ENCODE measurements around the gene MIGA1. TPM values are rescaled to one million over a fixed set of nuclear protein-coding genes. Genes with fewer than 3 reads are reported as not detected.

MIGA1 gene
- total RNA-seq, 2 donors from 2014 or later: 9.7 to 11.5 TPM

DNA sequence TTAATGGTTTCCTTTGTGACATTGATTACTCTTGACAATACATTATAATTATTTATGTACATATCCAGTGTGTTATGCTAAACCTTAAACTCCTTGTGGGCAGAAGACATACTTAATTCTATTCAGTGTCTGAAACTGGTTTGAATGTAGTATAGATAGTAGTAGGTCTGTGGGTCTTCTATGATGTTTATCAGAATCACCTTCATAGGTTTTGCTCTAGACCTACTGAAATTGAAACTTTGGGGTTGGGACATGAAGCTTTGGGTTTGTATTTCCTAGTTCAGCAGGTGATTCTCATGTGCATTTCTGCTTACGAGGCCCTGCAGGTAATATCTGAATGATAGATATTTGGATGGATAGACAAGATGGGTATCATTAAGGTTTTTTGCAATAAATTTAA lies 48.6 kb downstream of the MIGA1 start:
- ATAC-seq: no peak
- H3K36me3 Mint-ChIP-seq: no peaks in the 10 kb centered on the region
- H3K27ac Mint-ChIP-seq: no peak overlapping the region
- no peaks in the 10 kb centered on the region for H3K9me3 Mint-ChIP-seq
- no peak for DNase-seq (ENCODE audit: low spot score in 2 of 2)

DNA sequence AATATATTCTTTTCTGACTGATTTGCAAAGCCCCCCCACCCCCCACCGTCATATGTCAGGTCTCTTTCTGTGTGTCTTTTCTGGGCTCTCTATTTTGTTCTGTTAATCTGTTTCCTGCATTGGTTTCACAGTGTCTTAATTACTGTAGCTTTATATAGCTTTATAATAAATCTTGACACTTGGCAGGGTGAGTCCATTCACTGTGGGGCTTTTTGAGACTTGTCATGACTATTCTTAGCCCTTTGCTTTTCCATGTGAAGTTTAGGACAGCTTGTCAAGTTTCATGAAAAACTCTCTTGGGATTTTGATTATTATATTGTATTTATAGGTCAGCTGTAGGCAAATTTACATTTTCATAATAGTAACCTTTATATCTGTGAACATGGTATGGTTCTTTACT lies 50.4 kb downstream of the MIGA1 start:
- DNase-seq (ENCODE audit: low spot score in 2 of 2) (no peak), ATAC-seq (no peak)
- peak overlapping the region; percentile 49 to 52 for H3K27ac Mint-ChIP-seq
- no peaks in the 10 kb centered on the region for H3K9me3 Mint-ChIP-seq
- no peaks in the 10 kb centered on the region for H3K36me3 Mint-ChIP-seq

- H3K36me3 Mint-ChIP-seq: no peaks in the 10 kb centered on the region
- no peaks in the 10 kb centered on the region for H3K9me3 Mint-ChIP-seq
- no peak for ATAC-seq
- H3K27ac Mint-ChIP-seq: no peak overlapping the region
- DNase-seq (ENCODE audit: low spot score in 2 of 2): no peak
Measured at GRCh38 chr1:77830946-77831345, 51.5 kb downstream of the MIGA1 start.

DNA sequence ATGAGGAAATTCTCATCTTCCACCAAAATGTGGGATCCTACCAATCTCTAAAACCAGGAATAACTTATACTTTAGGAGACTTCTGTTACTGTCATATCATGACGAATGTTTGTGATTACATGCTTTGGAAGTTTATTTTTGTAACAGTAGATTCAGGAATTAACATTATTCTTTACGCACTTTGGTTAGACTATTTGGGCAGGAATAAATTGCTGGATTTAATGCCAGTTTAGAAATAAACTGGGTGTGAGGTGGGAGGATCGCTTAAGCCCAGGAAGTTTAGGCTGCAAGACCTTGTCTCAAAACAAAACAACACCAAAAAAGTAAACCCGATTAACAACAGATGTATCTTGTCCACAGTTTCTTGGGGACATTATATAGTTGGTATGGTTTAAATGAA lies 52.1 kb downstream of the MIGA1 start:
- Mint-ChIP-seq H3K36me3 (no peaks in the 10 kb centered on the region), H3K27ac (no peak overlapping the region), H3K9me3 (no peaks in the 10 kb centered on the region)
- no peak for ATAC-seq
- no peak for DNase-seq (ENCODE audit: low spot score in 2 of 2)

DNA sequence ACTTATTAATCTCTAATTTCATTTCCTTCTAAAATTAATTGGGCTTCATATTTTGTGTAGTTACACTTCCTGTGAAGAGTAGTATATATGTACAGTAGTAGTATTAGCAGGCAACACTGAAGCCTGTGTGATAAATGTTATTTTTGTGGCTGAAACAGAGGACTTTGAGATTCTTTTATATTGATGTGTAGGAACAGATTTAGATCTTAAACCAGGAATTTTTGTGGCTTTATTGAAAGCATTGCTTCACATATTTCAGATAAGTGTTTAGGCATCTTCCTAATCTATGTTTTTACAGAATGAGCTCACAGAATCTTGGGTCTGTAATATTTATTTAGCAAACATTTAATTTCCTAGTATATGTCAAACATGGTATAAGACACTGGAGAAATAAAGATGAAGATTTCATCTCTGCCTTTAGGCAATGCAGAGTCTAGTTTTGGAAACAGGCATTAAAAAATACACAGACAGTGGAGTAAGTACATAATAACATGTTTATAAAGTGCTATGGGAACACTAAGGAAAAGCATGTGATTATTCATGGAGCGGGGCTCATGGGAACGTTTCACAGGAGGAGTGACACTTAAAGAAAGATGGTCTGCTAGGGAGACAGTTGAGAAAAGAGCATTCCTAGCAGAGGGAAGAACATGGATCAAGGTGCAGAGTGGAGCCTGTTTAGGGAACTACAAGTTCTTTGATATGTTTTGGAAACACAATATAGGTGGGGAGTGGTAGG lies 52.7 kb downstream of the MIGA1 start:
- ATAC-seq: no peak
- DNase-seq (ENCODE audit: low spot score in 2 of 2): no peak
- H3K9me3 Mint-ChIP-seq: no peaks in the 10 kb centered on the region
- H3K27ac Mint-ChIP-seq: peak overlapping the region in 1 of 2 donors; percentile 19
- no peaks in the 10 kb centered on the region for H3K36me3 Mint-ChIP-seq

GRCh38 chr1:77832901-77833300 lies 53.5 kb downstream of the MIGA1 start:
- no peak overlapping the region for H3K27ac Mint-ChIP-seq
- H3K36me3 Mint-ChIP-seq: no peaks in the 10 kb centered on the region
- DNase-seq (ENCODE audit: low spot score in 2 of 2) (no peak), ATAC-seq (no peak)
- no peaks in the 10 kb centered on the region for H3K9me3 Mint-ChIP-seq

DNA sequence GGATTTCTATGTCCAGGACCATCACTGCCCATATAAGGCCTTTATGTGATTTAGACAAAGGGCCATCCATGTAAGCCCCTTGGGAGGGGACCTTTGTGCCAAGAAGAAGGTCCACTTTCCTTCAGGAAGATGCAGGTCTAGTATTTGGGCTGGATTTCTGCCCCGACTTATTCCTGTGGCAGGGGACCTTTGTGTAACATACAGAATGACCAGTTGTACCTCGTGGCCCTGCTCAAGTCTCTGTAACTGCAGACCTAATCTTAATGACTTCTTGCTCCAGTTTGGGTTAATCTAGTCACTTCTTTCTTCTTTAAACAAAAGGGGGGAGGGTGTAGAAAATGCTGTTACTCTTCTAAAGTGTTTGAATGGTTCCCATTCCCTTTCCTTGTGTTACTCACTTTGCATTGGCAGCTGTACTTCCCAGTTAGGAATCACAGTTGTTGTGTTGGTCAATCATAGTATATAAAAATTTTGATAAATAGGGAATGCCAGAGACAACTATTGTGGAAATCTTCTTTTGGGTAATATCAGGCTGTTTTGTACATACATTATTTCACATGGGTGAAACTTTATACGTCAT lies 54.2 kb downstream of the MIGA1 start:
- Mint-ChIP-seq H3K36me3 (no peaks in the 10 kb centered on the region), H3K9me3 (no peaks in the 10 kb centered on the region), H3K27ac (no peak overlapping the region)
- no peak for DNase-seq (ENCODE audit: low spot score in 2 of 2)
- no peak for ATAC-seq

DNA sequence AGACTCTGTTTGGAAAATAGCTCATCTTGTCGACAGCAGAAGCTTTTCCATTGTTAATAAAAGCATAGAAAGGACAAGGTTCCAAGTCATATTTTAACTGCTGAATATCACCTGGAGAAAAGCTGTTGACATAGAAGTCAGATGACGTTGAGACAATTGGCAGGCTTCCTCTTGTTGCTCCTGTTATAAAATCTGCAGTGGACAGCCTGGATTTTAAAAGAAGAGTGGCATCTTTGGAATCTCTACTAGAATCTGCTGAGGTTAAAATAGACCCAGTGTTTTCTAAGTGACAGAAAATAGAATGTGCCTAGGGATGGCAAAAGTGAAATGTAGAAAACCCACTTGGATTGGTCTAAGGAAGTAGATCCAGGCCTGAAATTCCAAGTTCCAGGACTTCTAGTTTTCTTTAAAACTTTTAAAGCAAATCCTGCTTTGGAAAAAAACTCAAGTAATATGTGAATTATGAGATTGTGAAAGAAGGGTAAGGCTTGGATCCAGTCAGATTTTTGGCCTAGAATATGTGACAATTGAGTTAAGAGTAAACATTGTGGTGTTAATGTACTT lies 55.4 kb downstream of the MIGA1 start:
- ATAC-seq (no peak), DNase-seq (ENCODE audit: low spot score in 2 of 2) (no peak)
- Mint-ChIP-seq H3K9me3 (no peaks in the 10 kb centered on the region), H3K36me3 (no peaks in the 10 kb centered on the region), H3K27ac (no peak overlapping the region)

- DNase-seq (ENCODE audit: low spot score in 2 of 2): no peak
- Mint-ChIP-seq H3K36me3 (no peaks in the 10 kb centered on the region), H3K9me3 (no peaks in the 10 kb centered on the region), H3K27ac (no peak overlapping the region)
- no peak for ATAC-seq
Measured at GRCh38 chr1:77841574-77841973, 62.1 kb downstream of the MIGA1 start.

DNA sequence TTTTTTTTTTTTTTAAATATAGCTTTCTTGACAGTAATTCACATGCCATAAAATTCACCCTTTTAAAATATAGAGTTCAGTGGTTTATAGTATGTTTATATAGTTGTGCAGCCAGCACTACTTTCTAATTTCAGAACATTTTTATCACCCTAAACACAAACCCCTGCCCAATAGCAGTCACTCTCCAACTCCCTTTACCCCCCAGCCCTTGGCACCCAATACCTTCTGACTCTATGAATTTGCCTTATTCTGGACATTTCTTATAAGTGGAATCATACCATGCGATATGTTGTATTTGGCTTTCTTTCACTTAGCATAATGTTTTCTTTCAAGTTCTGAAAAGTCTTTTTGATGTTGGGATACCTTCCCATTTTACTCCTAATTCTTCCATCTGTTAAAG lies 66.5 kb downstream of the MIGA1 start:
- H3K27ac Mint-ChIP-seq: no peak overlapping the region
- no peaks in the 10 kb centered on the region for H3K9me3 Mint-ChIP-seq
- DNase-seq (ENCODE audit: low spot score in 2 of 2): no peak
- no peak for ATAC-seq
- H3K36me3 Mint-ChIP-seq: no peaks in the 10 kb centered on the region

DNA sequence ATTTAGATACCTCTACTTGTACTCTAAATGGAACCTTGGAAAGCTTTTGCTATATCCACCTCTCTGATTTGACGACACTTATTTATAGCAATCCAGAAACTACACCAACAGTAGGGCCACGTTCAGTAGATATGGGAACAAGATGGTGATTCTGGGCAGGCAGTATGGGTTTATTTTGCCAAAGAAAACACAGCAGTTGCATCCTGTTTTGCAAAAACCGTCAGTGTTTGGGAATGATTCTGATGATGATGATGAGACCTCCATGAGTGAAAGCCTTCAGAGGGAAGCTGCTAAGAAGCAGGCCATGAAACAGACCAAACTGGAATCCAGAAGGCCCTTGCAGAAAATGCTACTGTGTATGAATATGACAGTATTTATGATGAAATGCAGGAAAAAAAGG lies 67.5 kb downstream of the MIGA1 start:
- H3K27ac Mint-ChIP-seq: no peak overlapping the region
- ATAC-seq (no peak), DNase-seq (ENCODE audit: low spot score in 2 of 2) (no peak)
- no peaks in the 10 kb centered on the region for H3K36me3 Mint-ChIP-seq
- H3K9me3 Mint-ChIP-seq: no peaks in the 10 kb centered on the region

GRCh38 chr1:77847621-77848080 lies 68.2 kb downstream of the MIGA1 start:
- Mint-ChIP-seq H3K27ac (no peak overlapping the region), H3K36me3 (no peaks in the 10 kb centered on the region), H3K9me3 (no peaks in the 10 kb centered on the region)
- DNase-seq (ENCODE audit: low spot score in 2 of 2): peak in 1 of 2 donors; percentile 10
- peak; percentile 46 to 60 for ATAC-seq

DNA sequence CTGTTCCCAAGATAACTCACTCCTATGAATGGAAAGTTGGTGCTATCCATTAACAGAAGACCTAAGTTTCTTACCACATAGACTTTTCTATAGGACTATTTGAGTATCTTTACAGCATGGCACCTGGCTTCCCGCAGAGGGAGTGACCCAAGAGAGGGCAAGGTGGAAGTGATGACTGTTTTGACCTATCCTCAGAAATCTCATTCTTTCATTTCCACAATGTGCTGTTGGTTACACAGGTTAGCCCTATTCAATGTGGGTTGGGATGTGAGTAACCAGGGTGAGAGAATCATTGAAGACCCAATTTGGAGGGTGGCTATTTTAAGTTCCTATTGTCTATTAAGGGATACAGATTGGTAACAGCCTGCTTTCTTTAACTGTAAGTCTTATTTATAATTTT lies 70.6 kb downstream of the MIGA1 start:
- no peak overlapping the region for H3K27ac Mint-ChIP-seq
- peaks cover 5 to 6% of the 10 kb centered on the region in 2 donors for H3K9me3 Mint-ChIP-seq
- H3K36me3 Mint-ChIP-seq: peaks cover 20 to 21% of the 10 kb centered on the region in 2 donors
- DNase-seq (ENCODE audit: low spot score in 2 of 2): no peak
- peak in 1 of 2 donors; percentile 54 for ATAC-seq

GRCh38 chr1:77857552-77857951 lies 78.1 kb downstream of the MIGA1 start:
- H3K27ac Mint-ChIP-seq: no peak overlapping the region
- H3K9me3 Mint-ChIP-seq: peaks cover 13 to 25% of the 10 kb centered on the region in 2 donors
- H3K36me3 Mint-ChIP-seq: peaks cover 38 to 44% of the 10 kb centered on the region in 2 donors
- no peak for DNase-seq (ENCODE audit: low spot score in 2 of 2)
- no peak for ATAC-seq

GRCh38 chr1:77858725-77859124 lies 79.3 kb downstream of the MIGA1 start:
- ATAC-seq (no peak), DNase-seq (ENCODE audit: low spot score in 2 of 2) (no peak)
- Mint-ChIP-seq H3K27ac (no peak overlapping the region), H3K9me3 (peaks cover 13 to 25% of the 10 kb centered on the region in 2 donors), H3K36me3 (peaks cover 29 to 37% of the 10 kb centered on the region in 2 donors)

DNA sequence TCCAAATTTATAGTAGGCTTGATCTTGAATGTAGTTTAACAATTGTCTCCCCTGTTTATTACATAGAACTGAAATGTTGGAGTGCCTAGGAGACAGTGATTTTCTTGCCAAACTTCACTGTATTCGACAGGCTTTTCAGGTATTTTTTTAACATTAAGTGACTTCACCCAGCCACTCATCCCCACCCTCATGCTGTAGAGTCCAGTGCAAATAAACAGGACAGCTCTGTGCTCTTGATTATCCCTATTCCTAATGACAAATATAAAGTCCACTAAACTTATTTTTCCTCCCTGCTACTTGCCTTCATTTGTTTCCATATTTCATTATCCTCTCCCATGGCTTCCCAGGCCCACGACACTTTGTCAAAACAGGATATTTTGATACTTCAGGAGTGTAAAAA lies 79.8 kb downstream of the MIGA1 start:
- H3K36me3 Mint-ChIP-seq: peaks cover 26 to 32% of the 10 kb centered on the region in 2 donors
- H3K9me3 Mint-ChIP-seq: peaks cover 9 to 25% of the 10 kb centered on the region in 2 donors
- DNase-seq (ENCODE audit: low spot score in 2 of 2) (no peak), ATAC-seq (no peak)
- no peak overlapping the region for H3K27ac Mint-ChIP-seq

- DNase-seq (ENCODE audit: low spot score in 2 of 2) (no peak), ATAC-seq (no peak)
- peaks cover 6 to 12% of the 10 kb centered on the region in 2 donors for H3K36me3 Mint-ChIP-seq
- H3K27ac Mint-ChIP-seq: no peak overlapping the region
- no peaks in the 10 kb centered on the region for H3K9me3 Mint-ChIP-seq
Measured at GRCh38 chr1:77866296-77866695, 86.8 kb downstream of the MIGA1 start.

DNA sequence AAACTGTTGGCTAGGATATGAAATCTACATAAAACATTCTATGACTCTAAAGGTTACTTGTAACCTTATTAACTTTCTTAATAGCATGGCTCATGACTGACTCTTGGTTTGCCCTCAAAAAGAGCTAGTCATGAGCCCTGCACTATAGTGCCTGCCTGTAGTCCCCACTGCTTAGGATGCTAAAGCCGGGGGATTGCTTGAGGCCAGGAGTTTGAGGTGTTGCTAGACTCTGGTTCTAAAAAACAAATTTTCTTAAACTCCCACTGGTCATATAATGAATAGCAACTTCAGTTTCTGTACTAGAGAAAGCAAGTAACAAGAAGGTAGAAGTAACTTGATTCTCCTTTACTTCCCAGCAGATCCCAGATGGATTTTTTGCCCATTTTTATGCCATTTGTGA lies 93.2 kb downstream of the MIGA1 start:
- Mint-ChIP-seq H3K27ac (no peak overlapping the region), H3K9me3 (no peaks in the 10 kb centered on the region), H3K36me3 (peaks cover 6 to 7% of the 10 kb centered on the region in 2 donors)
- DNase-seq (ENCODE audit: low spot score in 2 of 2) (no peak), ATAC-seq (no peak)
